Esophagus squamous epithelium (tissue), 4 donors: ENCODE measurements around the gene DOK5.

Experiments used
- CTCF ChIP-seq, 6 experiments: fragments of 450-650 bp in 4 of 6; fragments of 200-600 bp in 2 of 6; sonication (generic) in 2 of 6; IDR thresholded peaks; one replicate each; pipeline ENCODE4 v1.5.1; 2016 to 2019; ENCODE audit warnings: antibody characterized with exemption in 6 of 6, mild to moderate bottlenecking in 4 of 6, moderate library complexity in 4 of 6
- POLR2A ChIP-seq, 4 donors: fragments of 450-650 bp; IDR thresholded peaks; one replicate each; pipeline ENCODE4 v1.6.1; 2017; ENCODE audit warnings: antibody characterized with exemption in 4 of 4, mild to moderate bottlenecking in 4 of 4, moderate library complexity in 3 of 4

GRCh38 chr20:54435015-54435414 is 40.4 kb upstream of the DOK5 start:
- no peak for TF ChIP-seq CTCF (IDR thresholded peaks at IDR 0.05)
- no peak for TF ChIP-seq POLR2A (IDR thresholded peaks at IDR 0.05)
